ENCODE measurements around the gene TCIRG1.

DNA sequence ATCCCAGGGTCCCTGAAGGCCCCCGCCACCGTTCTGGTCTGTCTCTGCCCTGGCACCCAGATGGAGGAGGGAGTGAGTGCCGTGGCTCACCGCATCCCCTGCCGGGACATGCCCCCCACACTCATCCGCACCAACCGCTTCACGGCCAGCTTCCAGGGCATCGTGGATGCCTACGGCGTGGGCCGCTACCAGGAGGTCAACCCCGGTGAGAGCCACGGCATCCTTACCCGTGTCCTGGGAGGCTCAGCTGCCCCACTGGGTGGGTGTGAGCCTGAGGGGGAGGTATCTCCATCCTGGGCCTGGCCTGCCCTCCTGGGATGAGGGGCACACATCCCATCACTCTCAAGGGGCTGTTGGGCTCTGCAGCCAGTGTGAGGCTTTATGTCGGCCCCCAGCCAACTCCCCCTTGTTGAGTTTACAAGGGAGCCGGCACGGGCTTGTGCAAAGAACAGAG lies 6.1 kb downstream of the TCIRG1 start:
- TF ChIP-seq, protein P1, sequence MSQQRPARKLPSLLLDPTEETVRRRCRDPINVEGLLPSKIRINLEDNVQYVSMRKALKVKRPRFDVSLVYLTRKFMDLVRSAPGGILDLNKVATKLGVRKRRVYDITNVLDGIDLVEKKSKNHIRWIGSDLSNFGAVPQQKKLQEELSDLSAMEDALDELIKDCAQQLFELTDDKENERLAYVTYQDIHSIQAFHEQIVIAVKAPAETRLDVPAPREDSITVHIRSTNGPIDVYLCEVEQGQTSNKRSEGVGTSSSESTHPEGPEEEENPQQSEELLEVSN (IDR thresholded peaks at IDR 0.05; ENCODE audit: borderline replicate concordance, low read depth), result no peak
- TF ChIP-seq, protein P2, sequence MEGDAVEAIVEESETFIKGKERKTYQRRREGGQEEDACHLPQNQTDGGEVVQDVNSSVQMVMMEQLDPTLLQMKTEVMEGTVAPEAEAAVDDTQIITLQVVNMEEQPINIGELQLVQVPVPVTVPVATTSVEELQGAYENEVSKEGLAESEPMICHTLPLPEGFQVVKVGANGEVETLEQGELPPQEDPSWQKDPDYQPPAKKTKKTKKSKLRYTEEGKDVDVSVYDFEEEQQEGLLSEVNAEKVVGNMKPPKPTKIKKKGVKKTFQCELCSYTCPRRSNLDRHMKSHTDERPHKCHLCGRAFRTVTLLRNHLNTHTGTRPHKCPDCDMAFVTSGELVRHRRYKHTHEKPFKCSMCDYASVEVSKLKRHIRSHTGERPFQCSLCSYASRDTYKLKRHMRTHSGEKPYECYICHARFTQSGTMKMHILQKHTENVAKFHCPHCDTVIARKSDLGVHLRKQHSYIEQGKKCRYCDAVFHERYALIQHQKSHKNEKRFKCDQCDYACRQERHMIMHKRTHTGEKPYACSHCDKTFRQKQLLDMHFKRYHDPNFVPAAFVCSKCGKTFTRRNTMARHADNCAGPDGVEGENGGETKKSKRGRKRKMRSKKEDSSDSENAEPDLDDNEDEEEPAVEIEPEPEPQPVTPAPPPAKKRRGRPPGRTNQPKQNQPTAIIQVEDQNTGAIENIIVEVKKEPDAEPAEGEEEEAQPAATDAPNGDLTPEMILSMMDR (IDR thresholded peaks at IDR 0.05), result no peak
- TF ChIP-seq, protein P3, sequence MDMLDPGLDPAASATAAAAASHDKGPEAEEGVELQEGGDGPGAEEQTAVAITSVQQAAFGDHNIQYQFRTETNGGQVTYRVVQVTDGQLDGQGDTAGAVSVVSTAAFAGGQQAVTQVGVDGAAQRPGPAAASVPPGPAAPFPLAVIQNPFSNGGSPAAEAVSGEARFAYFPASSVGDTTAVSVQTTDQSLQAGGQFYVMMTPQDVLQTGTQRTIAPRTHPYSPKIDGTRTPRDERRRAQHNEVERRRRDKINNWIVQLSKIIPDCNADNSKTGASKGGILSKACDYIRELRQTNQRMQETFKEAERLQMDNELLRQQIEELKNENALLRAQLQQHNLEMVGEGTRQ (IDR thresholded peaks at IDR 0.05), result no peak
- TF ChIP-seq, protein P4, sequence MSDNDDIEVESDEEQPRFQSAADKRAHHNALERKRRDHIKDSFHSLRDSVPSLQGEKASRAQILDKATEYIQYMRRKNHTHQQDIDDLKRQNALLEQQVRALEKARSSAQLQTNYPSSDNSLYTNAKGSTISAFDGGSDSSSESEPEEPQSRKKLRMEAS (IDR thresholded peaks at IDR 0.05), result no peak
- TF ChIP-seq, protein P5, sequence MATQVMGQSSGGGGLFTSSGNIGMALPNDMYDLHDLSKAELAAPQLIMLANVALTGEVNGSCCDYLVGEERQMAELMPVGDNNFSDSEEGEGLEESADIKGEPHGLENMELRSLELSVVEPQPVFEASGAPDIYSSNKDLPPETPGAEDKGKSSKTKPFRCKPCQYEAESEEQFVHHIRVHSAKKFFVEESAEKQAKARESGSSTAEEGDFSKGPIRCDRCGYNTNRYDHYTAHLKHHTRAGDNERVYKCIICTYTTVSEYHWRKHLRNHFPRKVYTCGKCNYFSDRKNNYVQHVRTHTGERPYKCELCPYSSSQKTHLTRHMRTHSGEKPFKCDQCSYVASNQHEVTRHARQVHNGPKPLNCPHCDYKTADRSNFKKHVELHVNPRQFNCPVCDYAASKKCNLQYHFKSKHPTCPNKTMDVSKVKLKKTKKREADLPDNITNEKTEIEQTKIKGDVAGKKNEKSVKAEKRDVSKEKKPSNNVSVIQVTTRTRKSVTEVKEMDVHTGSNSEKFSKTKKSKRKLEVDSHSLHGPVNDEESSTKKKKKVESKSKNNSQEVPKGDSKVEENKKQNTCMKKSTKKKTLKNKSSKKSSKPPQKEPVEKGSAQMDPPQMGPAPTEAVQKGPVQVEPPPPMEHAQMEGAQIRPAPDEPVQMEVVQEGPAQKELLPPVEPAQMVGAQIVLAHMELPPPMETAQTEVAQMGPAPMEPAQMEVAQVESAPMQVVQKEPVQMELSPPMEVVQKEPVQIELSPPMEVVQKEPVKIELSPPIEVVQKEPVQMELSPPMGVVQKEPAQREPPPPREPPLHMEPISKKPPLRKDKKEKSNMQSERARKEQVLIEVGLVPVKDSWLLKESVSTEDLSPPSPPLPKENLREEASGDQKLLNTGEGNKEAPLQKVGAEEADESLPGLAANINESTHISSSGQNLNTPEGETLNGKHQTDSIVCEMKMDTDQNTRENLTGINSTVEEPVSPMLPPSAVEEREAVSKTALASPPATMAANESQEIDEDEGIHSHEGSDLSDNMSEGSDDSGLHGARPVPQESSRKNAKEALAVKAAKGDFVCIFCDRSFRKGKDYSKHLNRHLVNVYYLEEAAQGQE (IDR thresholded peaks at IDR 0.05), result no peak
- TF ChIP-seq BHLHE40 (IDR thresholded peaks at IDR 0.05; ENCODE audit: low read depth, low read length) (no peak), CBX8 (IDR thresholded peaks at IDR 0.05) (no peak)

All from A549 (cell line).